Stimulated activated CD4-positive, alpha-beta T cell treated with anti-CD3 and anti-CD28 coated beads, Interleukin-15, amount 100 ng/mL, for 24 hours (primary cell): ENCODE results near the gene DHRS3.

Experiments used
- DNase-seq: peaks from one replicate; pipeline ENCODE4 v3.0.0-alpha.2; 2020

The DHRS3 gene

DNA sequence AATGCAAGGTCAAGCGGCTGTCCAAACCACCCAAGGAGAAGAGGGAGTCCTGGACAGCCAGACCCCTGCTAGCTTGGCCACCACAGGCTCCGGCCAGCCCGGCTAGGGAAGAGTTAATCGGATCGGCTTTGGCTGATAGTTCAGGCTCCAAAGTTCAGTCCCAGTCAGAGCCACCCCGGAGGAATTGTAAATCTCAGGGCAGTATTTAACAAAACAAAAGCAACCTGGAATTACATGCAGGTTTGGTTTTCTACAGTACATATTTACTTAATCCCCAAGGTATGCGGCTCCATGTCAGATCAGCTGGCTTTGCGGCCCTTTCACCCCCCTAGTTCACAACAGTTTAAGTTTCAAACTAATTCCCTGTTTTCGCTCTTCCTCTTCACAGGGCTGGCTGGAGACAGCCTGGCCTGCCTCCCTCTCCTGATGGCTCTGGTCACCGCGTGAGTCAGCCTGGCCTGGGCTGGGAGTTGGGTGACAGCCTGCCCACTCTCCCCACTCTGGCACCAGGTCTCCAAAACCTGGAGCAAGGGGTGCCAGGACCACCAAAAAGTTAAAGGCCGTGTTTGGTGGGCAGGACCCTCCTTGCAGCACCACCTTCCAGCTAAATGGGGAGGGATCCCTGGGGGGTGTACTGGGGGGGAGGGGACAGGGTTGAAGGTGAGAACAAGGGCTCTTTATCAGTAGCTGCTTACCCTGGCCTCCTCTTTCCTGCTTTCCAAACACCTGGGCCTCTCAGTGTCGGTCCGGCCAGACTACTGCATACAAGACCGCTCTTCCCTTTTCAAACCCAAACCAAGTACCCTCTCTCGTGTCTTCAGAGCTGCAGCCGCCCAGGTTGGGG, 1.9 kb downstream of the DHRS3 start:
- no peak for DNase-seq

GRCh38 chr1:12615159-12615864, 2.7 kb downstream of the DHRS3 start:
- no peak for DNase-seq

DNA sequence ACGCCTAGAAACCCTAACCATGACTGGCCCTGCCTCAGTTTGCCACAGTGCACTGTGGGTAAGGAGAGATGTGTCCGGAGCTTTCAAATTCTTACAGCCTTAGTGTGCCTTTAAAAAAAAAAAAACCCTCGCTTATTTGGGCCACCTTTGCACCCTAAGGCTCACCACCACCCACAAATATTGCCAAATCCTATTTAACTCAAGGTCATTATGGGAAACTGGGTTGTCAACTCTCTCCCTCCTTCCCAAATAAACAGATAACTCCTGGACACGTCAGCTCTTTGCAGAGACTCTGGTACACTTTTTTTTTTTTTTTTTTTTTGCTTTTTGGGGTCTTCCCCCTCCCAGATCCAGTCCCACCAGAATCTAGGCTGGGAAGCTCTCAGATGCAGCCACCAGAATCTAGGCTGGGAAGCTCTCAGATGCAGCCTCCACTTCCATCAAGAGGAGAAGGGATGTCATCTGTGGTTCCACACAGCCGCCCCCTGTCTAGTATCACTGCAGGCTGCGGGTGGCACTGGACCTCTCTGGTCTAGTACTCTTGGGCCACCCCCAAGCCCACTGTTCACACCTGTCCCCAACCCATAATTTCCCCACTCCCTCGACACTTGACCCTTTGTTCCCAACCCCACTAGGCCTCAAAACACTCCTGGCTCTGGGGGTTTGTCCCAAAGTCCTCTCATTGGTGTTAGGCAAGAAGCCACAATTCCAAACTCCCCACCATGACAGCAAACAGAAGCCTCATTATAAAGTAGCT, 3.4 kb downstream of the DHRS3 start:
- no peak for DNase-seq

DNA sequence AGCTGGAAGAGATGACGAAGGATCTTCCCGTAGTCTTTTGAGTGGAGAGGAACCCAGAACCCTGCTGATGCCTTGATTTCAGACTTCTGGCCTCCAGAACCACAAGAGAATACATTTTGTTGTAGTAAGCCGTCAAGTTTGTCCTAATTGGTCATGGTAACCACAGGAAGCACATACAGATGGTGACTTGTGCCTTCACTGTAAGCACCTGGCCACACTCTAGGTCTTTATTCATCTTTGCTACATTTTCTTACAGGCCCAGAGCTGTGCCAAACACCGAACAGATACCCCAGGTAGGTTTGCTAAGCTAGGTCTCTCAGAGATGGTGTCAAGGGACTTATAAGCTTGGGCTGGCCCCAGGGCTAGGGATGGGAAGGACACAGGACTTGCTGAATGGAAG, 4.8 kb downstream of the DHRS3 start:
- no peak for DNase-seq

DNA sequence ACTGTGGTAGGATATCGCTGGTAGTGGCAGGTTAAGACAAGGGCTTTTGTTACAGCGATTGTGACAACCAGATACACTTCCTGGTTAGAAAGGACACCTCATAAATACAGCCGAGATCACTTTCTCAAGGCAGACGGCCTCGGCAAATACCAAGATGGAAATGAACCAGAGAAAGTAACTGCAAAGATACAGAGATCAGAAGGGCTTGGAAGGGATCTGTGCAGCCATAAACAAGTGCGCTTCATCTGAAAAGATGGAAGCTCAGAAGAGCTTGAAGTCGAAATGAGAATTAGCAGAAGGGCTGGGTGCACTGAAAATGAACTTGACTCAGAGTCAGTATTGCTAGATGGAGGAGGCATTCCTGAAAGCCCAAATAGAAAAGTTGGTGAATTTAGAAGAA, 7.1 kb downstream of the DHRS3 start:
- DNase-seq = no peak

DNA sequence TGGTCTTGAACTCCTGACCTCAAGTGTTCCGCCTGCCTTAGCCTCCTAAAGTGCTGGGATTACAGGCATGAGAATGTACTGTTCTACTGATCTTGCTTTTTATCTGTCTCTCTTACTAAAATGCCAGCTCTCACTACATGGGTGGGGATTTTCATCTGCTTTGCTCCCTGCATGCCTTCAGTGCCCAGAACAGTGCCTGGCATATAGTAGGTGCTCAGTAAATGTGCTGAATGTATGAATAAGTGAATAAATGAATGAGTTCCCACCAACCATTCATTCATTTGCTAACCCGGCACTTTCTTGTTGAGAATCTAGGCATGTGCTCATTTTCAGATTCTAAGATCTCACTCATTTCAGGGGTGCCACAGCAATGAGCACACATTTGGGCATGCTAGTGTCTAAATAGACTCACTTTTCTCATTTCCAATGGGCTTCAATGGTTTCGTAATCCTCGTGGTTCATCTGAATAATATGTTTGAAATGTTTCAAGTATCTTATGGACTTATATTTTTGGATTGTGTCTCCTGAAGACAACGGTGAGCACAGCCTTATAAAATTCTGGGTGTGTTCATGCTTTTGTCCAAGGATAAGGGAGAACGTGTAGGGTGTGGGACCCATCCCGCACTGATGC, 7.6 kb downstream of the DHRS3 start:
- no peak for DNase-seq

GRCh38 chr1:12609469-12610003, 8.5 kb downstream of the DHRS3 start:
- no peak for DNase-seq

- DNase-seq = no peak
Measured at GRCh38 chr1:12608311-12608957, 9.6 kb downstream of the DHRS3 start.

GRCh38 chr1:12607263-12607662, 10.7 kb downstream of the DHRS3 start:
- no peak for DNase-seq

- DNase-seq = no peak
Measured at GRCh38 chr1:12604986-12605385, 13.0 kb downstream of the DHRS3 start.

GRCh38 chr1:12604114-12604874, 13.7 kb downstream of the DHRS3 start:
- peak; percentile 76 for DNase-seq

DNA sequence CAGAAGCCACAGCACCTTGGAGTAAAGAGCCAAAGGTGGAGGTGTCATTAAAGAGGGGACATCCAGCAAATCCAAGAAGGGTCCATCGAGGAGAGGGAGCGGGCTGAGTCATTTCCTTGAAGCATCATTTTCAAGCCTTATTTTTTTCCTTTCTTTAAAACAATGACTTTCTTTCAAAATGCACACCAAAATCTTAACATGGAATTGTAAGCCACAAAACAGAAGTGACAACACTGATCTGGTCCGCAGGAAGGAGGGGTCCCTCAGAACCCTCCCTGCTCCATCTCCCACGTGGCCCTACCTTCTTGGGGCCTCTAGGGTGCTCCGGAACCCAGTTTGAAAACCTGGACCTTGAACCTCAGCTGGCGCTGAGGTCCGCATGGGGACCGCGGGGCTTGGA, 14.8 kb downstream of the DHRS3 start:
- no peak for DNase-seq

DNA sequence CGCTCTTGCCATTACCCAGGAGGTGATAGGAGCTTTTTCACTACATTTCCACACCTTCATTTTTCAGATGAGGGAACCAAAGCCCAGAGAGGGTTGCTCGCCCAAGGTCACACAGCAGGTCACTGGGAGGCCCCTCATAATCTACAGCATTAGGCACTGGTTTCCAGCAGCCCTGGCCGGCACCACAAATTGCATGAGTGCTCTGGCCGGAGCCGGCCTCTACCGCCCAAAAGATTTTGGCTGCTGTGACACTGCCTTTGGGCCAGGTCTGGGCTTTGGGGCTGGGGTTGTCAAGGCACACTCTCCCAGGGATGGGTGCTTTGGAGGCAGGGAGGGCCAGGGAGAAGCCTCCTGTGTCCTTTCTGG, 15.4 kb downstream of the DHRS3 start:
- DNase-seq = no peak

GRCh38 chr1:12601700-12602658, 16.0 kb downstream of the DHRS3 start:
- no peak for DNase-seq

DNA sequence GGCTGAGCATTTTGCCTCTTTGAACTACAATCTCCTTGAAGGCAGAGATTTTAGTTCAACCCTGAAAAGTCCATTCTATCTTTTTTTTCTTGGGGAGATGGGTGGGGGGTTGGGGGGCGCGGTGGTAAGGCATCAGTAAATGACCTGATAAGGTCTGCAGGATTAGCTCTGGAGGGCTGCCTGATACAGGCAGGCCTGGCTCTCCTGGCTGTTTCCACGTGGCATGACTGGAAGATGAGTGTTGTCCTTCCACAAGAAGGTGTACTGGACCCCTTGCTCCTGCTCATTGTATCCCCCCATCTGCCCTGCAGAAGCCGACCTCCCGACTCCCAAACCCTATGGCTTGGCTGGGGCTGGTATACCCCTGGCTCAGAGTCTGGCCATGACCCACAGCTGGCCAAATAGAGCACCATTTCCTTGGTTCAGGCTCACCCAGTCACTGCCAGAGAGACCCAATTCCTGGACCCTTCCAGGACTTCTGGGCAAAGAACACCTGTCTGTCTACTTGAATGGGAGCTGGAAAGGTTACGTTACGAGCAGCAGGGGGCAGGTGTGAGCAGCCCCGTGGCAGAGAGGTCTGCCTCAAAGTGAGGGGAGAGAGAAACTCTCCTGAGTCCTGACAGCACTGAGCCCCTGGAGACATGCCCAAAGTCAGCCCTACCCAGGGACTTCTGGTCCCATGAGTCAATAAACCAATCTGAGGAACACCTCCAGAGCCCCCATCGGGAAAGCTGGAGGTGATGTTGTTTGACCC, 17.0 kb downstream of the DHRS3 start:
- DNase-seq = peak; percentile 63

- no peak for DNase-seq
Measured at GRCh38 chr1:12600335-12600734, 17.7 kb downstream of the DHRS3 start.

DNA sequence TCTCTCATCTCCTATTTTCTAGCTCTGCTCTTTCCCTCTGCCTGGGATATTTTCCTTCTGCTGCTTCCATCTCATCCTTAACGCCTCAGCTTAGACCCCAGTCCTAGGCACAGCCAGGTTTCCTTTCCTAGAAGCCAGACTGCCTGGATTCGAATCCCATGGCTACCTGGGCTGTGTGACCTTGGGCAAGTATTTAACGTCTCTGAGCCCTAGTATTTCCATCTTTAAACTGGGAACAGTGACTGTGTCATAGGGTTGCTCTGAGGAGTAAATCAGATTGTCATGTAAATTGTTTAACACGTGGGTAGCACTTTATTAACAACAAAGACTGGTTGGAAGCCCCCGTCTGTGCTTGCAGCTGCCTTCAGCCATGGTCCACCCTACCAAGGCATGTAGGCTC, 18.4 kb downstream of the DHRS3 start:
- no peak for DNase-seq

DNA sequence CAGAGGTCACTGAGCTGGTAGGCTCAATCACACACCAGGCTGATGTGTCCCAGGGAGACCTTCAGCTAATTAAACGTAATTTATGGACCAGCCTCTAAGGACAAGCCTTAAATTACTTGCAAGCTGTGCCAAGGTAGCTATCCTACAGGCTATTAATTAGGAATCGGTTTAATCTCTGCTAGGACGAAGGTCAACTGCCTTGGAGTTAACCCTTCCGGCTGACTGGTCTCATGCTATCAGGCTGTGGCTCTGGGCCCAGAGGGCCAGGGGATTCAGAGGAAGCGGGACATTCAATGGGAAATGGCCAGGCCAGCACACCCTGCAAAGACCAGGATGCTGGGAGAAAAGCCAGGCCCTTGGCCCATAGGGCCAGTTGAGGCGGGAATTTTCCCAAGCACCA, 19.0 kb downstream of the DHRS3 start:
- DNase-seq = no peak

DNA sequence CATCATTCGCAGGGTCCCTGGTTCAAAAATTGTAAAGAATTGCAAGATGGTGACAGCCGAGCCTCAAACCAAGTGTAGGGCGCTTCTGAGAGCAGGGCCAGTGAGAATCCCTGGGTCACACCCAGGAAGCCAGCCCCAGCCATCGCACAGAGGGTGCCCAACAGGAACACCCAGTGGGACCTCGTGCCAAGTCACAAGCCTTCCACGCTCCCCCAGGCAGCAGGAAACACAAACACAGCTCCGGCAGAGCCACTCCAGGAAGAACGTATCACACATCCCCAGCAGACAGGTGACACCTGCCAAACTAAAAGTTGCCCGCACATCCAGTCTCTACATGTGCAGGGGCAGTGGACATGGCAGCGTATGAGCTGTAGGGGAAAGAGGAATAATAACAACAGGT, 20.2 kb downstream of the DHRS3 start:
- no peak for DNase-seq
